Mucosa of stomach (tissue), 1 donor: ENCODE results near the gene MED14.
A peak's percentile ranks its signal among the peaks of the same experiment; 100 is the strongest.
"Not testable (repeated sequence)": the region's sequence is repeated elsewhere in the genome, so short reads cannot be mapped to it uniquely, and the experiment has no call there.

ENCODE experiments used
- H3K27me3 ChIP-seq: one replicate; pipeline ENCODE4 v1.7.0; 2013; ENCODE audit warnings: mild to moderate bottlenecking, low read length; ENCODE audit not compliant: control insufficient read depth, insufficient read depth
- H3K36me3 ChIP-seq: one replicate; pipeline ENCODE4 v1.7.0; 2013; ENCODE audit warnings: low read length; ENCODE audit not compliant: control insufficient read depth, insufficient read depth
- H3K4me1 ChIP-seq: one replicate; pipeline ENCODE4 v1.7.0; 2013; ENCODE audit warnings: mild to moderate bottlenecking, low read length; ENCODE audit not compliant: control insufficient read depth, insufficient read depth
- H3K4me3 ChIP-seq: one replicate; pipeline ENCODE4 v1.7.0; 2013; ENCODE audit warnings: low read length
- H3K9ac ChIP-seq: one replicate; pipeline ENCODE4 v1.7.0; 2013; ENCODE audit warnings: mild to moderate bottlenecking, low read length, moderate library complexity
- H3K9me3 ChIP-seq: one replicate; pipeline ENCODE4 v1.7.0; 2013; ENCODE audit warnings: mild to moderate bottlenecking, low read length, moderate library complexity; ENCODE audit not compliant: control insufficient read depth
- donor health status: Pancreatic carcinoma.

Gene MED14

DNA sequence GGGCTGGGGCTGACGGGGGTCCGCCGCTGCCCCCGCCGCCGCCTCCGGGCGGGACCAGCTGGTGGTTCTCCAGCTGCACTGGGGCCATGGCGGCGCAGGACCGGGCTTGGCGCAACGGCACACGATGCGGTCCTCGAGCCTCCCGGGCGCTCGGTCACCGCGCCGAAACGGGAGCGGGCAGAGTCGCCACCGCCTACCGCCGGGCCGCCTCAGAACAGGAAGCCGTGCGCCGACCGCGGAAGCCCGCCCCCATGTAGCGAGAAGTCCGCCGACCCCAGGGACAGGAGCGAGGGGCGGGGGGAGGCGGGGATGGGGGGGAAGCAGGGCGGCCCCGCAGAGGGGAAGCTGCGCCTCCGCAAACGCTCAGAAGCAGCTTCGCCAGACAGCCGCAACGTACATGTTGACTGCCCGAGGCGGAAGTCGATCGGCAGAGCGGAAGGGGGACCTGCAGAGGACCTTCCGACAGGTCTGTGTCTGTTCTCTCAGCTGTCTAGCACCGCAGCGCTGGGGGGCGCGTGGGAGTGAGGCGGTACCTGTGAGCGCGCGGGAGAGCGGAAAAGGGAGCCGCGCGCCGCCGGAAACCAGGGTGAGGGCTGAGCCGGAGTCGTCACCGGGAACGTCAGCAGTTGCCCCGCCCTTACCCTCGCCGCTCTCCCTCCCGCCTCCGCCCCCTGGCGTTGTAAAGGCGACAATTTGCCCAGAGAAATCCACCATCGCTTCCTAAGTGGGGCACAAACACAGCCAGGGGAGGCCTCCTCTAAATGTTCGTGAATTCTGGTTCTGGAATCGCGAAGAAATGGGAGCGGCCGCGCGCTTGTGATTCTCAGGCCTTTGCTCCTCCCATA lies at the start of gene MED14:
MED14 (minus strand) TSS at position 218 of the 845 bp plus-strand sequence; CDS start at position 88, 130 bp downstream.
- Histone ChIP-seq H3K4me1 (peaks cover 9% of the 10 kb centered on the region), H3K4me3 (peak within 1 kb of the TSS; percentile 41), H3K9ac (peak within 1 kb of the TSS; percentile 82), H3K36me3 (no peaks in the 10 kb centered on the region), H3K9me3 (no peaks in the 10 kb centered on the region), H3K27me3 (no peaks in the 10 kb centered on the region)

DNA sequence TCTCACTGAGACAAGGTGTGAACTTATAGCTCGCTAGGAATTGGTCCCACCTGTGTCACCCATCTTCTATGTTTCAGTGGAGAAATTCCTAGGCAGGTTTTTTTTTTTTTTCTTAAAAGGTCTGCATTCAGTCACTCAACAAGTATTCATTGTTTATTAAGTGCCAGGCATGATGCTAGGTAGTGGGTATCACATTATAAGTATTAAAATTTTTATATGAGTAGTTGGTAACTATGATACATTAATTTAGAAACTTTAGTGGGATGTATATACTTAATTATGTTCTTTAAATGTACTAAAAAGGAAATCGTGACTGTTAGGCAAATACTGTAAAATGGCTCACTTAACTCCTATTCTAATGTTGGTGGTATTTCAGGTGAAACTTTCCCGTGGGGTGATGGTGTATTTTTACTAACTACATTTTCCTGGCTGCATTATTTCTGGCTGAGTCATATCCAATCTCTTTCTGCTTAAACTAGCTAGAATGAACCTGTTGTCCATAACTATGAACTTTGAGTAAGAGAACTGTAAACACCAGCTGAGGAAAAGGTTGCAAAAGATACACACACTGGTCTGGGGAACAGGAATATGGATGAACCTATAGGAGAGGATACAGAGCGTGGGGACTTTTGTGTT lies 49.3 kb upstream of the MED14 start:
- Histone ChIP-seq H3K9ac (no peak overlapping the region), H3K36me3 (no peaks in the 10 kb centered on the region), H3K9me3 (no peaks in the 10 kb centered on the region), H3K27me3 (no peaks in the 10 kb centered on the region), H3K4me1 (no peaks in the 10 kb centered on the region), H3K4me3 (no peak overlapping the region)

DNA sequence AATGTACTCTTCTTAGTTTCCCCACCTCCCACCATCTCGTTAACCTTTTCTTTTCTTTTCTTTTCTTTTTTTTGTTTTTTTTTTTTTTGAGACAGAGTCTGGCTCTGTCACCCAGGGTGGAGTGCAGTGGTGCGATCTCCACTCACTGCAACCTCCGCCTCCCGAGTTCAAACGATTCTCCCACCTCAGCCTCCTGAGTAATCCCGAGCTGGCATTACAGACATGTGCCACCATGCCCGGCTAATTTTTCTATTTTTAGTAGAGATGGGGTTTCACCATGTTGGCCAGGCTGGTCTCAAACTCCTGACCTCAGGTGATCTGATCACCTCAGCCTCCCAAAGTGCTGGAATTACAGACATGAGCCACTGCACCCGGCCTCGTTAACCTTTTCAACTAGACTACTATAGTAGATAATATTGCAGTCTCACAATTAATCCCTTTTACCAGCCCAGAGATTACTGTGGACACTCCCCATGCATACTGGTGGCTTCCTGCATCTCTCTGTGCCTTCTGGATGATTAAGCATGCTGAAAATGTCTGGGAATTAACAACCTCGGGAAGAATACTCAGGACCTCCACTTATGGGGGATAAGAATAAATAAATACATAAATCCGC lies 47.4 kb upstream of the MED14 start:
- not testable (repeated sequence) for H3K4me1 ChIP-seq, H3K9me3 ChIP-seq, H3K9ac ChIP-seq, H3K36me3 ChIP-seq, H3K27me3 ChIP-seq, H3K4me3 ChIP-seq

DNA sequence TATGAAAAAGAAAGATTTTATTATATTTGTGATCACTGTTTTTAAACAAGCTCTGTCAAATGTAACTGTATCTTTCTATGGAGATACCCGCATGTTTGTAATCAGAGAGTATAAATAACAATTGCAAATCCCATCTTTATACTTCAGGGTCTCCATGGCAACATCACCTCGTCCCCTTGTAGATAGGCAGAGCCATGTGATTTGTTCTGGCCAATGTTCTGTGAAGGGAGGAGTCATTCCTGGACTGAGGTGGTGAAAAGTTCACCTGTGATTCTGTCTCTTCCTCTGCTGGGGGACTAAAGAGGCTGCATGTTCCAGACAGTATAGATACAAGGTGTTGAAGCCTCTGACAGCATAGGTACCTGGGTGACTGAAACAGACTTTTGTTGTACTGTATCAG lies 45.6 kb upstream of the MED14 start:
- Histone ChIP-seq H3K9me3 (no peaks in the 10 kb centered on the region), H3K36me3 (no peaks in the 10 kb centered on the region), H3K9ac (no peak overlapping the region), H3K4me3 (no peak overlapping the region), H3K27me3 (no peaks in the 10 kb centered on the region), H3K4me1 (no peaks in the 10 kb centered on the region)

DNA sequence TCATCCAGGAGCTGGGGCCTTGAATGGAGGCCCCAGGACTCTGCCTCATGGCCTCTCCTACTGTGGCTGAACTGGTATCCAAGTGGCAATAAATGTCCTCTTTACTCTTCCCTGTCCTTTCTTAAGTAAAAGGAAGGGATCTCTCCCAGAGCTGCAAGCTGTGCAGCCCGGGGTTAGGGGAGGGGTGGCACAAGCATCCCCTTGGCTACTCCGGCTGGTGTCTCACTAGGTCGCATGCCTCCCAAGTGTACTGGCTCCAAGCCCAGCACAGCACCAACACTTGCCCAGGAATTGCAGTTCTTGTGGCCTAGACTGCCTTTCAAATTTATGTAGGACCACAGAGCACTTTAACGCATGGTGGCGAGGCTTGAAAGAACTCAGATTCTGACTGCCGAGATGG lies 44.7 kb upstream of the MED14 start:
- no peaks in the 10 kb centered on the region for H3K9me3 ChIP-seq

DNA sequence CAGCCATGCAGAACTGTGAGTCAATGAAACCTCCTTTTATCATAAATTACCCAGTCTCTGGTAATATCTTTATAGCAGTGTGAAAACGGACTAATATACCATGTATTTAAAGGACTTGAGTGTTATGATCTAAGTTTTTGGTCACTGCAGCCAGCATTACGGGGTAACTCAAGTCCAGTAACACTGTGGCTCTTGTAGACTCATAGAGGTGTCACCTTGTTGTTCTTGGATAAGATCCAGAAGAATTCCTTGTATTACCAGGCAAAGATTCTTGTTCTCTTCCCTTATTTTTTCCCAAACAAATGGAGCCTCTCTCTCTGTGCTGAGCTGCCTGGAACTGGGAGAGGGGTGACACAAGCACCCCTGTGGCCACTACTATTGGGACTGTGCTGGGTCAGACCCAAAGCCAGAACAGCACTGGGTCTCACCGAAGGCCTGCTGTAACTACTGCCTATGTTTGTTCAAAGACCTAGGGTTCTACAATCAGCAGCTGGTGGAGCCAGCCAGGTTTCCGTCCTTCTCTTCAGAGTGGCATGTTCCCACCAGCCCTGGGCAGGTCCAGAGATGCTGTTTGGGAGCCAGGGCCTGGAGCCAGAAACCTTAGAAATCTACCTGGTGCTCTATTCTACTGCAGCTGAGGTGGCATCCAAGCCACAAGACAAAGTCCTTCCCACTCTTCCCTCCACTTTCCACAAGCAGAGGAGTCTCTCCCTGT lies 43.7 kb upstream of the MED14 start:
- Histone ChIP-seq H3K9me3 (no peaks in the 10 kb centered on the region), H3K4me1 (no peaks in the 10 kb centered on the region), H3K36me3 (no peaks in the 10 kb centered on the region), H3K4me3 (no peak overlapping the region), H3K9ac (no peak overlapping the region), H3K27me3 (no peaks in the 10 kb centered on the region)

More for the DNA sequence above, 44.7 kb upstream of the MED14 start:
- Histone ChIP-seq H3K9ac (no peak overlapping the region), H3K36me3 (no peaks in the 10 kb centered on the region), H3K4me3 (no peak overlapping the region), H3K27me3 (no peaks in the 10 kb centered on the region), H3K4me1 (no peaks in the 10 kb centered on the region)

DNA sequence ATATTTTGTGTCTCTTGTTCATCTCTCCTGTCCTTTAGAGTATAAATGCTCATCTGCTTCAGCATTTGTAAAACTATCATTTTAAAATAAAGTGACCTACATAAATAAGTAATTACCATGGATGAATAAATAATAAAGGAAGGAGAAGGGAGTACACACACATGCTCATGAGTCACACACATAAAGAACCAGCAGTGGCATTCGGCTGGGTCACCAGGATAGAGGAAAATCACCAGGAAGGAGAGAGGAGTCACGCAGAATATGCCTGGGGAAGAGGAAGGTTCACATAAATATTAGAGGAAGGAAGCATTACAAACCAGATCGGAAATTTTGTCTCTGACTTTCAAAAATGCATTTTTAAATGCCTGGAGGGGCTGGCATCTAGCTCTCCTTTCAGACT lies 38.5 kb upstream of the MED14 start:
- Histone ChIP-seq H3K9me3 (no peaks in the 10 kb centered on the region), H3K4me1 (no peaks in the 10 kb centered on the region), H3K27me3 (no peaks in the 10 kb centered on the region), H3K9ac (no peak overlapping the region), H3K36me3 (no peaks in the 10 kb centered on the region), H3K4me3 (no peak overlapping the region)

DNA sequence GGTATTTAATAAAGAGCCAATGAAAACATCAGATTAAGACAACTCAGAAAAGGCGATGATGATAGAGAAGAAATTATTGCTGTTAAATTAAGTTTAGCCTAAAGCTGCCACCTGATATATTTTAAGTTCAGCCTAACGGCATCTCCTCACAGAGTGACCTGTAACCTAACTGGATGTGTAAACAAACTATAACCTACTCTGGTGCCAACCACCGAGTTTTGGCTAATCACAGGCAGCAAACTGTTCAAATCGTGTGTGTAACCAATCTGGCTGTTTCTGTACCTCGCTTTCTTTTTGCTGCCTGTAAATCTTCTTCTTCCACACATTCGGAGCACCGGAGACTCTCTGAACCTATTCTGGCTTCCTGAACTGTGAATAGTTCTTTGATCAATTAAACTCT lies 37.8 kb upstream of the MED14 start:
- H3K9me3 ChIP-seq = no peaks in the 10 kb centered on the region

DNA sequence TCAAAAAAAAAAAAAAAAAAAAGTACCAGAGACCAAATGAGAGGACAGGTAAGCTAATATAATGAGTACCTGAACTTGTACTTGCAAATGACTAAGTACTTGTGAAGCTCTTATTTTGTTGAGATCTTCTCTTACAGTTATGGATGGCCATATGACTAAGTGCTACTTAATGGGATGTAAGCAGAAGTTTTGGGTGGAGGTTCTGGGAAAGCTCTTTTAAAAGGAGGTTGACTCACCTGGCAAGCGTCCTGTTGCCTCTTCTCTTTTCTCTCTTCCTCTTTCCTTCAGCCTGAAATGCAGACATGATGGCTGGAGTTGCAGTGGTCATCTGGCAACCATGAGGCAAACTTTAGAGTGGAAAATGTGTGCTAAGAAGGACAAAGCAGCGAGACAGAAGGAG lies 36.9 kb upstream of the MED14 start:
- H3K9me3 ChIP-seq = no peaks in the 10 kb centered on the region
- no peak overlapping the region for H3K4me3 ChIP-seq
- no peaks in the 10 kb centered on the region for H3K36me3 ChIP-seq
- no peak overlapping the region for H3K9ac ChIP-seq
- no peaks in the 10 kb centered on the region for H3K27me3 ChIP-seq
- H3K4me1 ChIP-seq = no peaks in the 10 kb centered on the region

More for the DNA sequence above, 37.8 kb upstream of the MED14 start:
- Histone ChIP-seq H3K4me1 (no peaks in the 10 kb centered on the region), H3K27me3 (no peaks in the 10 kb centered on the region), H3K9ac (no peak overlapping the region), H3K4me3 (no peak overlapping the region), H3K36me3 (no peaks in the 10 kb centered on the region)

DNA sequence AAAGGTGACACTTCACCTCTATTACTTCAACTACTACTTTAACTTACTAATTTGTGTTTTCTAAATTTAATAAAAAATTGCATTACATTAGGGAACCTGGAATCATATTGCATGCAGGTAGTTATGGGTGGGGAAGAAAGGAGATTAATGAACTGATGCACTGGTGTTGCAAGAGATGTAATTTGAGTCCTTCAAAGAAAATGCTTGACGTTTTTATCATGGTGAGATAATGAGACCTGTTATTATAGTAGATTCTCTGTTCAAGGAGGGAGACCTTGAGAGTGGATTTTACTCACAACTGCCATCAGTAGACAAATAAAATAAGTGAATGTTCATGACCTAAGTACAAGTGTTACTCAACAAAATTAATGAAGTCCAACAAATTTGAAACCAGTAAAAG lies 26.4 kb upstream of the MED14 start:
- Histone ChIP-seq H3K27me3 (no peaks in the 10 kb centered on the region), H3K36me3 (no peaks in the 10 kb centered on the region), H3K4me1 (no peaks in the 10 kb centered on the region), H3K4me3 (no peak overlapping the region), H3K9me3 (no peaks in the 10 kb centered on the region), H3K9ac (no peak overlapping the region)

DNA sequence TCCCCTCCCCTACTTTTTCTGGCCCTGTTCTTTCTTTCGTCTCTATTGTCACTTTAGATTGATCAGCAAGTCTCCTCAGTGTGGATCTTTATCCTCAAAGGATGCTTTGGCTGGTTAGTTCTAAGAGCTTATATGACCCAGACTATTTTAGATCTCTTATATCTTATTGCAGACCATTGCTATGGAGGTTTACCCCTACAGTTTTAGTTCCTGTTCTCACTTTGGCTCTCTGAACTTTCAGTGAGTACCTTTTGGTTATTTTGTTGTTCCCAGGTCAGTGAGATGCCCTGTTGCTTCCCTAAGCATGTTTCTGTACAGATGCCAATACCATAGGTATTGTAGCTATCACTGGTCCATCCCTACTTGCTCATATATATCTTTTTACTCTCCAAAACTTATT lies 24.0 kb upstream of the MED14 start:
- no peaks in the 10 kb centered on the region for H3K27me3 ChIP-seq
- H3K4me3 ChIP-seq = no peak overlapping the region
- H3K9me3 ChIP-seq = no peaks in the 10 kb centered on the region
- H3K9ac ChIP-seq = no peak overlapping the region
- peaks cover 5% of the 10 kb centered on the region for H3K4me1 ChIP-seq
- H3K36me3 ChIP-seq = no peaks in the 10 kb centered on the region

DNA sequence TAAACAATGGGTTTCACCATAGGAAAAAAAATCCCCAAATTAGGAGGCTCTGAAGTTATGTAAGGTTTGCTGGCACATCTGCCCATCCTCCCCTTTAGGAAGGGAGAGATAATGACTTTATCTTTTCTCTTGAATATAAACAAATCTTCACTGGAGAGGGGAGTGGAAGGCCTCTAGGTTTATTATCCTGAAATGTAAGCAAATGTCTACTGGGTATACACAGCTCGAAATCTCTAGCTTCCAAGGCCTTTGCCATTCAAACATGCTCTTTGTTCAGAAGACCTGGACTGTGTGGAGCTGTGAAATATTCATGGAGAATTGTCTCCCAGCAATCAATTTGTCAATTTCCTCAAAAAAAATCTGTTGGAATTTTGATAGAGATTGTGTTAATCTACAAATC lies 21.7 kb upstream of the MED14 start:
- no peaks in the 10 kb centered on the region for H3K36me3 ChIP-seq
- peaks cover 5% of the 10 kb centered on the region for H3K4me1 ChIP-seq
- H3K9me3 ChIP-seq = no peaks in the 10 kb centered on the region
- H3K27me3 ChIP-seq = no peaks in the 10 kb centered on the region
- no peak overlapping the region for H3K4me3 ChIP-seq
- no peak overlapping the region for H3K9ac ChIP-seq
